B cell (primary cell): Measurements from ENCODE around the gene C20orf141.

Experiments used
- EZH2 ChIP-seq: IDR thresholded peaks from 2 replicates; pipeline ENCODE4 v1.6.1; 2012; ENCODE audit warnings: borderline replicate concordance, low read depth, mild to moderate bottlenecking, moderate library complexity, low read length; ENCODE audit not compliant: insufficient read depth, poor library complexity, severe bottlenecking
- TF ChIP-seq, protein P1 (sequence below): fragments of 200-600 bp; IDR thresholded peaks from one replicate; pipeline ENCODE4 v1.8.0; 2022; ENCODE audit warnings: antibody characterized with exemption, mild to moderate bottlenecking

DNA sequence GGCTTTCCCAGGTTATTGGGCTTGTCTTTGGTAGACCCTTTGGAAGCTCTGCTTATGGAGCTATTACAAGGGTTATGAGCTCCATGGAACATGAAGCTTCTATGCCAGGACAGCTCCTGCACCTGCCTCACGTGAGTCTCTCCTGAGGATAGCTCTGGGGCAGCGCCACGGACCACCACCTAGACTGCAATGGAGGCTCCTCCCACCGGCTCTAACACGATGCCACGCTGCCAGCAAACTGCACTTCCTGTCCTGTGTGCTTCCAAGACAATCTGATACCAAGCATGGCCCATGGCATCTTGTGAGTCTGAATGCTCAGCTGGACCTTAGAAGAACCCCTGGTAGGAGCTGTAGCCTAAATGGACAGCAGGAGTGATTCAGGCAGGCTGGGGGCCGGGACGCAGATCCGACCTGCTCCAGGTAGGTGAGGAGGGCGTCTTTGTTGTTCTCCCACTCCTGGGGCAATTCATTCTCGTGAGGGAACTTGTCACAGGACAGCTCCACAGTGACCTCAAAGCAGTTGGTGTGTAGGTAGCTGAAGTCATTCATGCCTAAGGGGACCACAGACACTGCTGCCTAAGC lies 19.8 kb upstream of the C20orf141 start:
- TF ChIP-seq, protein P1, sequence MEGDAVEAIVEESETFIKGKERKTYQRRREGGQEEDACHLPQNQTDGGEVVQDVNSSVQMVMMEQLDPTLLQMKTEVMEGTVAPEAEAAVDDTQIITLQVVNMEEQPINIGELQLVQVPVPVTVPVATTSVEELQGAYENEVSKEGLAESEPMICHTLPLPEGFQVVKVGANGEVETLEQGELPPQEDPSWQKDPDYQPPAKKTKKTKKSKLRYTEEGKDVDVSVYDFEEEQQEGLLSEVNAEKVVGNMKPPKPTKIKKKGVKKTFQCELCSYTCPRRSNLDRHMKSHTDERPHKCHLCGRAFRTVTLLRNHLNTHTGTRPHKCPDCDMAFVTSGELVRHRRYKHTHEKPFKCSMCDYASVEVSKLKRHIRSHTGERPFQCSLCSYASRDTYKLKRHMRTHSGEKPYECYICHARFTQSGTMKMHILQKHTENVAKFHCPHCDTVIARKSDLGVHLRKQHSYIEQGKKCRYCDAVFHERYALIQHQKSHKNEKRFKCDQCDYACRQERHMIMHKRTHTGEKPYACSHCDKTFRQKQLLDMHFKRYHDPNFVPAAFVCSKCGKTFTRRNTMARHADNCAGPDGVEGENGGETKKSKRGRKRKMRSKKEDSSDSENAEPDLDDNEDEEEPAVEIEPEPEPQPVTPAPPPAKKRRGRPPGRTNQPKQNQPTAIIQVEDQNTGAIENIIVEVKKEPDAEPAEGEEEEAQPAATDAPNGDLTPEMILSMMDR: no peak
- TF ChIP-seq EZH2: no peak
